BJ (cell line): ENCODE measurements around the gene TOMM5. TPM values are rescaled to one million over a fixed set of nuclear protein-coding genes. Genes with fewer than 3 reads are reported as not detected.

Experiments used
- CTCF ChIA-PET: fragments of 350-600 bp; formaldehyde crosslinking; extraction: SDS; loops from one replicate; lab custom pipeline; 2021; ENCODE audit warnings: antibody characterized with exemption, inconsistent platforms; lab: Yijun Ruan, JAX
- POLR2A ChIA-PET: fragments of 300-600 bp; sonication (Branson Sonifier 250); formaldehyde crosslinking; extraction: SDS; loops from one replicate; lab custom pipeline; 2021; ENCODE audit warnings: antibody characterized with exemption; lab: Charles Lee
- DNase-seq: peaks from one replicate; pipeline ENCODE4 v3.0.0-alpha.2; 2011; ENCODE audit warnings: low read depth
- H3K27me3 ChIP-seq: 2 replicates; pipeline ENCODE4 v1.6.0; 2011; ENCODE audit warnings: low read length; ENCODE audit not compliant: control insufficient read depth, insufficient read depth
- H3K36me3 ChIP-seq: 2 replicates; pipeline ENCODE4 v1.5.1; 2011; ENCODE audit warnings: low read length; ENCODE audit not compliant: control insufficient read depth, insufficient read depth
- H3K4me3 ChIP-seq: 2 replicates; pipeline ENCODE4 v1.5.1; 2011; ENCODE audit warnings: low read depth, mild to moderate bottlenecking, control low read depth, low read length
- CTCF ChIP-seq: IDR thresholded peaks from 2 replicates; pipeline ENCODE4 v1.5.1; 2011; ENCODE audit warnings: low read depth, mild to moderate bottlenecking, control low read depth, inconsistent platforms, low read length, moderate library complexity; ENCODE audit not compliant: insufficient read depth
- polyA plus RNA-seq: library from polyadenylated mRNA; depleted of rRNA; stranded (reverse); fragments of >200 nt; gene quantifications from 2 replicates; pipeline ENCODE4 v1.2.3, GENCODE V29; 2011; rRNA removed

TOMM5 gene
- polyA plus RNA-seq, 1 experiment: 109 TPM

GRCh38 chr9:37539634-37540033 is 52.8 kb downstream of the TOMM5 start:
- TF ChIP-seq CTCF: no peak
- H3K27me3 ChIP-seq: no peaks in the 10 kb centered on the region
- peaks cover 15% of the 10 kb centered on the region for H3K36me3 ChIP-seq
- no peak overlapping the region for H3K4me3 ChIP-seq
- no peak for DNase-seq
- CTCF ChIA-PET: no interaction called here
- POLR2A ChIA-PET: no interaction called here

Other genes starting within 250 kb of the TOMM5 start
- gene GRHPR, start 169.9 kb downstream of the TOMM5 start, polyA plus RNA-seq: 159 and 227 TPM in 2 replicates
- gene ZBTB5, start 127.1 kb downstream of the TOMM5 start, polyA plus RNA-seq: 11.6 and 12.6 TPM in 2 replicates
- 21.6 and 28.7 TPM in 2 replicates for gene POLR1E, start 106.6 kb downstream of the TOMM5 start, polyA plus RNA-seq
- gene FBXO10, start 16.2 kb downstream of the TOMM5 start, polyA plus RNA-seq: 10.6 and 13.3 TPM in 2 replicates
- gene FRMPD1, start 58.4 kb upstream of the TOMM5 start, polyA plus RNA-seq: not detected in 2 replicates
- 5.3 and 5.8 TPM in 2 replicates for gene TRMT10B, start 161.2 kb upstream of the TOMM5 start, polyA plus RNA-seq
- 14.2 and 21.8 TPM in 2 replicates for gene EXOSC3, start 192.5 kb upstream of the TOMM5 start, polyA plus RNA-seq
- 22.0 and 25.2 TPM in 2 replicates for gene DCAF10, start 208.2 kb upstream of the TOMM5 start, polyA plus RNA-seq